Heart right ventricle (tissue), 12 donors: ENCODE data around the gene ABCA8. TPM values are rescaled to one million over a fixed set of nuclear protein-coding genes. Genes with fewer than 3 reads are reported as not detected.

Experiments
- polyA plus RNA-seq, 2 donors: library from polyadenylated mRNA; stranded (reverse); fragments of 200-250 nt; gene quantifications; one replicate each; pipeline ENCODE4 v1.2.3, GENCODE V29; 2013
- total RNA-seq, 10 donors: library from RNA; stranded (reverse); fragmentation: NEBNext Ultra II Directional in 3 of 10; extraction: Animal tissue kit (Norgen Biotek cat#: 25700) in 3 of 10; gene quantifications; one replicate each; pipeline versions ENCODE4 v1.2.1 to v1.2.4, GENCODE V29; 2021 to 2023
- donor health status: ischemic (EF 13 %, LVEDD 7.1; RV severe dilation, severe dysfunction).
- donor health status: healthy with polysubstance abuse.
- donor health status: DM: no; HTN: yes; CAD: no.
- donor health status: DM: no; HTN: no; CAD: no.
- donor health status: ischemic (EF 25% LVEDD 6.9; RV normal size, moderate dysfunction).
- donor health status: ischemic (EF 25% LVEDD 5.7; RV mildly dilated, moderate dysfunction).
- donor health status: healthy.
- donor health status: nonischemic (EF 11% LVEDD 7.7; RV severe dilation, severe dysfunction).
- donor health status: DM: yes; HTN: yes; CAD: no.
- donor health status: PGD.
- donor health status: ischemic (EF 29% LVEDD 5.4; RV normal size, mild dysfunction).
- donor health status: nonischemic (EF 23%, LVEDD 6.1; RV moderate dilation, normal function).

ABCA8 gene
- total and polyA plus RNA-seq, 12 donors, result 10.1 to 93.0 (median 35.7) TPM

Other genes with a start within 250 kb of the ABCA8 start
- gene ABCA9, start 105.5 kb upstream of the ABCA8 start, total RNA-seq, result 10 to 100 TPM in 5 of 10 donors, 1 to 10 TPM in 5; 4.5 to 38.6 (median 9.3) TPM
- 10 to 100 TPM in 1 of 2 donors, 1 to 10 TPM in 1; 3.8 to 29.5 TPM for gene ABCA9, start 105.5 kb upstream of the ABCA8 start, polyA plus RNA-seq
- gene ABCA6, start 186.5 kb upstream of the ABCA8 start, total RNA-seq, result 10 to 100 TPM in 7 of 10 donors, 1 to 10 TPM in 3; 5.7 to 29.2 (median 15.0) TPM
- gene ABCA6, start 186.5 kb upstream of the ABCA8 start, polyA plus RNA-seq, result 10 to 100 TPM in 1 of 2 donors, 1 to 10 TPM in 1; 7.0 to 38.0 TPM